Breast epithelium (tissue), 4 donors: ENCODE data around the gene NAV3. TPM values are rescaled to one million over a fixed set of nuclear protein-coding genes. Genes with fewer than 3 reads are reported as not detected.

Experiments
- DNase-seq, 2 donors: peaks; one replicate each; pipeline ENCODE4 v3.0.0-alpha.2; 2019; ENCODE audit warnings: low spot score in 2 of 2
- H3K27ac ChIP-seq, 2 donors: fragments of 200-600 bp; sonication (generic) in 1 of 2; one replicate each; pipeline ENCODE4 v1.5.1; 2016 to 2019; ENCODE audit warnings: mild to moderate bottlenecking in 1 of 2
- H3K27me3 ChIP-seq, 2 donors: fragments of 200-600 bp; sonication (generic) in 1 of 2; one replicate each; pipeline versions ENCODE4 v1.5.1 to v1.6.0; 2017 to 2019; ENCODE audit warnings: control low read depth in 1 of 2, mild to moderate bottlenecking in 1 of 2
- H3K36me3 ChIP-seq: fragments of 200-600 bp; one replicate; pipeline ENCODE4 v1.5.1; 2019
- H3K4me1 ChIP-seq, 2 donors: fragments of 200-600 bp; sonication (generic); one replicate each; pipeline ENCODE4 v1.5.1; 2016 to 2019; ENCODE audit warnings: control low read depth in 1 of 2
- H3K4me3 ChIP-seq, 3 donors: fragments of 200-600 bp; sonication (generic); 1 replicate in 2 of 3; 2 replicates in 1 of 3; pipeline ENCODE4 v1.5.1; 2016 to 2019; ENCODE audit warnings: mild to moderate bottlenecking in 3 of 3, moderate library complexity in 2 of 3
- H3K9me3 ChIP-seq, 2 donors: fragments of 200-600 bp; sonication (generic) in 1 of 2; one replicate each; pipeline ENCODE4 v1.5.1; 2016 to 2019; ENCODE audit warnings: control low read depth in 1 of 2
- CTCF ChIP-seq, 3 donors: fragments of 450-650 bp; IDR thresholded peaks; one replicate each; pipeline ENCODE4 v1.5.1; 2016 to 2017; ENCODE audit warnings: antibody characterized with exemption in 3 of 3, mild to moderate bottlenecking in 3 of 3, moderate library complexity in 3 of 3
- POLR2A ChIP-seq: fragments of 450-650 bp; IDR thresholded peaks from one replicate; pipeline ENCODE4 v1.6.1; 2016; ENCODE audit warnings: antibody characterized with exemption, mild to moderate bottlenecking, moderate library complexity
- POLR2AphosphoS5 ChIP-seq, 3 donors: sonication (generic); formaldehyde crosslinking; IDR thresholded peaks; one replicate each; pipeline ENCODE4 v1.6.1; 2017; ENCODE audit warnings: antibody characterized with exemption in 3 of 3
- intact Hi-C: fragments of 100-400 bp; cut with DNase I; formaldehyde crosslinking; loops from one replicate; pipeline ENCODE4 v1.15.1; 2023; ENCODE audit warnings: low total_unique reads
- total RNA-seq, 3 donors: library from RNA; depleted of rRNA; stranded (reverse); fragments of >200 nt; gene quantifications; one replicate each; pipeline ENCODE4 v1.1.0, GENCODE V29; 2016

The NAV3 gene
- total RNA-seq, 3 donors from 2014 or later, result 25.6 to 46.1 (median 41.1) TPM

- TF ChIP-seq CTCF (IDR thresholded peaks at IDR 0.05), result no peak
- no peak for TF ChIP-seq POLR2A
- no peak for TF ChIP-seq POLR2AphosphoS5 (IDR thresholded peaks at IDR 0.05)
- Histone ChIP-seq H3K9me3 (no peaks in the 10 kb centered on the region), H3K36me3 (peaks cover 5% of the 10 kb centered on the region), H3K27ac (no peak overlapping the region), H3K4me1 (no peaks in the 10 kb centered on the region), H3K27me3 (no peaks in the 10 kb centered on the region), H3K4me3 (no peak overlapping the region)
- no peak for DNase-seq
- intact Hi-C loops, result no loop called here
Observed at GRCh38 chr12:78208092-78208491, 377.4 kb downstream of the NAV3 start.

- Histone ChIP-seq H3K4me3 (no peak overlapping the region), H3K36me3 (peaks cover 5% of the 10 kb centered on the region), H3K27me3 (no peaks in the 10 kb centered on the region), H3K27ac (no peak overlapping the region), H3K4me1 (no peaks in the 10 kb centered on the region), H3K9me3 (no peaks in the 10 kb centered on the region)
- TF ChIP-seq POLR2AphosphoS5 (IDR thresholded peaks at IDR 0.05), result no peak
- no peak for TF ChIP-seq POLR2A
- TF ChIP-seq CTCF (IDR thresholded peaks at IDR 0.05), result no peak
- intact Hi-C loops, result no loop called here
- DNase-seq, result no peak
Observed at GRCh38 chr12:78209846-78210505, 379.3 kb downstream of the NAV3 start.

- intact Hi-C loops, result no loop called here
- H3K27ac ChIP-seq, result no peak overlapping the region
- H3K4me3 ChIP-seq, result no peak overlapping the region
- DNase-seq, result no peak
- no peaks in the 10 kb centered on the region for H3K9me3 ChIP-seq
- TF ChIP-seq POLR2AphosphoS5 (IDR thresholded peaks at IDR 0.05) (no peak), POLR2A (no peak), CTCF (IDR thresholded peaks at IDR 0.05) (no peak)
- H3K4me1 ChIP-seq, result no peaks in the 10 kb centered on the region
- H3K36me3 ChIP-seq, result peaks cover 3% of the 10 kb centered on the region
- no peaks in the 10 kb centered on the region for H3K27me3 ChIP-seq
Observed at GRCh38 chr12:78210506-78210860, 379.8 kb downstream of the NAV3 start.

GRCh38 chr12:78210894-78211302 is 380.2 kb downstream of the NAV3 start:
- TF ChIP-seq CTCF (IDR thresholded peaks at IDR 0.05), result no peak
- TF ChIP-seq POLR2AphosphoS5 (IDR thresholded peaks at IDR 0.05), result no peak
- TF ChIP-seq POLR2A, result no peak
- no peak overlapping the region for H3K27ac ChIP-seq
- no peak overlapping the region for H3K4me3 ChIP-seq
- no peaks in the 10 kb centered on the region for H3K9me3 ChIP-seq
- H3K36me3 ChIP-seq, result no peaks in the 10 kb centered on the region
- no peaks in the 10 kb centered on the region for H3K4me1 ChIP-seq
- no peaks in the 10 kb centered on the region for H3K27me3 ChIP-seq
- no peak for DNase-seq
- intact Hi-C loops, result no loop called here

- Histone ChIP-seq H3K27me3 (no peaks in the 10 kb centered on the region), H3K9me3 (no peaks in the 10 kb centered on the region), H3K36me3 (no peaks in the 10 kb centered on the region), H3K4me1 (no peaks in the 10 kb centered on the region), H3K4me3 (no peak overlapping the region), H3K27ac (no peak overlapping the region)
- intact Hi-C loops, result no loop called here
- DNase-seq, result no peak
- TF ChIP-seq CTCF (IDR thresholded peaks at IDR 0.05), result no peak
- no peak for TF ChIP-seq POLR2AphosphoS5 (IDR thresholded peaks at IDR 0.05)
Observed at GRCh38 chr12:78220811-78221210, 390.1 kb downstream of the NAV3 start.
